Adipocyte (in vitro differentiated cells): ENCODE measurements around the gene ATP1A3.

Source experiments
- DNase-seq: peaks from one replicate; pipeline ENCODE4 v3.0.0-alpha.2; 2015; ENCODE audit warnings: low read depth
- H3K27me3 ChIP-seq: replicated peaks from 2 replicates; pipeline ENCODE4 v1.7.0; 2013; ENCODE audit warnings: mild to moderate bottlenecking, low read length, moderate library complexity; ENCODE audit not compliant: control insufficient read depth, insufficient read depth
- H3K36me3 ChIP-seq: 2 replicates; pipeline ENCODE4 v1.7.0; 2013; ENCODE audit warnings: low read length, mild to moderate bottlenecking, moderate library complexity; ENCODE audit not compliant: control insufficient read depth, insufficient read depth, severe bottlenecking
- H3K4me1 ChIP-seq: 2 replicates; pipeline ENCODE4 v1.7.0; 2013; ENCODE audit warnings: mild to moderate bottlenecking, low read length, moderate library complexity; ENCODE audit not compliant: control insufficient read depth, insufficient read depth
- H3K4me3 ChIP-seq: 2 replicates; pipeline ENCODE4 v1.7.0; 2013; ENCODE audit warnings: mild to moderate bottlenecking, low read length, moderate library complexity
- H3K9ac ChIP-seq: 2 replicates; pipeline ENCODE4 v1.7.0; 2013; ENCODE audit warnings: mild to moderate bottlenecking, low read length, moderate library complexity
- H3K9me3 ChIP-seq: 2 replicates; pipeline ENCODE4 v1.7.0; 2013; ENCODE audit warnings: mild to moderate bottlenecking, low read length, moderate library complexity; ENCODE audit not compliant: control insufficient read depth

The ATP1A3 gene

GRCh38 chr19:42006569-42006968, 12.5 kb upstream of the ATP1A3 start:
- Histone ChIP-seq H3K9me3 (no peaks in the 10 kb centered on the region), H3K4me3 (no peak overlapping the region), H3K4me1 (peaks cover 10% of the 10 kb centered on the region), H3K27me3 (peaks cover 39% of the 10 kb centered on the region), H3K9ac (no peak overlapping the region), H3K36me3 (no peaks in the 10 kb centered on the region)
- no peak for DNase-seq

- Histone ChIP-seq H3K4me3 (no peak overlapping the region), H3K27me3 (peaks cover 48% of the 10 kb centered on the region), H3K9ac (no peak overlapping the region), H3K4me1 (peaks cover 6% of the 10 kb centered on the region), H3K36me3 (no peaks in the 10 kb centered on the region), H3K9me3 (no peaks in the 10 kb centered on the region)
- DNase-seq = no peak
These were observed 11.5 kb upstream of the ATP1A3 start for GRCh38 chr19:42005504-42005903.

GRCh38 chr19:42003506-42004294, 9.7 kb upstream of the ATP1A3 start:
- Histone ChIP-seq H3K4me1 (no peaks in the 10 kb centered on the region), H3K36me3 (no peaks in the 10 kb centered on the region), H3K4me3 (no peak overlapping the region), H3K9ac (no peak overlapping the region), H3K27me3 (peaks cover 63% of the 10 kb centered on the region), H3K9me3 (no peaks in the 10 kb centered on the region)
- no peak for DNase-seq

GRCh38 chr19:41999878-42000208, 5.8 kb upstream of the ATP1A3 start:
- Histone ChIP-seq H3K9me3 (no peaks in the 10 kb centered on the region), H3K4me3 (no peak overlapping the region), H3K27me3 (peaks cover 66% of the 10 kb centered on the region), H3K9ac (no peak overlapping the region), H3K4me1 (no peaks in the 10 kb centered on the region), H3K36me3 (no peaks in the 10 kb centered on the region)
- DNase-seq = no peak

GRCh38 chr19:41999071-41999877, 5.2 kb upstream of the ATP1A3 start:
- Histone ChIP-seq H3K9ac (no peak overlapping the region), H3K4me1 (no peaks in the 10 kb centered on the region), H3K36me3 (no peaks in the 10 kb centered on the region), H3K27me3 (peaks cover 63% of the 10 kb centered on the region), H3K9me3 (no peaks in the 10 kb centered on the region), H3K4me3 (no peak overlapping the region)
- peak; percentile 15 for DNase-seq

GRCh38 chr19:41998246-41999020, 4.4 kb upstream of the ATP1A3 start:
- H3K4me1 ChIP-seq = peaks cover 2% of the 10 kb centered on the region
- H3K4me3 ChIP-seq = no peak overlapping the region
- no peak overlapping the region for H3K9ac ChIP-seq
- no peaks in the 10 kb centered on the region for H3K36me3 ChIP-seq
- H3K9me3 ChIP-seq = no peaks in the 10 kb centered on the region
- DNase-seq = peak; percentile 85
- peaks cover 57% of the 10 kb centered on the region for H3K27me3 ChIP-seq

GRCh38 chr19:41997851-41998229, 3.8 kb upstream of the ATP1A3 start:
- no peak overlapping the region for H3K4me3 ChIP-seq
- DNase-seq = no peak

GRCh38 chr19:41997121-41997850, 3.3 kb upstream of the ATP1A3 start:
- DNase-seq = peak; percentile 80
- no peak overlapping the region for H3K9ac ChIP-seq
- peaks cover 4% of the 10 kb centered on the region for H3K4me1 ChIP-seq
- H3K27me3 ChIP-seq = peaks cover 61% of the 10 kb centered on the region
- H3K9me3 ChIP-seq = no peaks in the 10 kb centered on the region
- H3K4me3 ChIP-seq = no peak overlapping the region
- no peaks in the 10 kb centered on the region for H3K36me3 ChIP-seq

More at GRCh38 chr19:41997851-41998229, 3.8 kb upstream of the ATP1A3 start:
- Histone ChIP-seq H3K36me3 (no peaks in the 10 kb centered on the region), H3K4me1 (peaks cover 4% of the 10 kb centered on the region), H3K9ac (no peak overlapping the region), H3K9me3 (no peaks in the 10 kb centered on the region), H3K27me3 (peaks cover 61% of the 10 kb centered on the region)

- DNase-seq = no peak
- no peak overlapping the region for H3K4me3 ChIP-seq
- H3K9ac ChIP-seq = no peak overlapping the region
- peaks cover 55% of the 10 kb centered on the region for H3K27me3 ChIP-seq
- no peaks in the 10 kb centered on the region for H3K36me3 ChIP-seq
- no peaks in the 10 kb centered on the region for H3K9me3 ChIP-seq
- H3K4me1 ChIP-seq = peaks cover 4% of the 10 kb centered on the region
These were observed 2.1 kb upstream of the ATP1A3 start for GRCh38 chr19:41995959-41996797.
